ENCODE results near the gene SPAG17. TPM values are rescaled to one million over a fixed set of nuclear protein-coding genes. Genes with fewer than 3 reads are reported as not detected.

The SPAG17 gene
- total RNA-seq, 1 experiment from 2014 or later: not detected

- CTCF ChIA-PET: interaction anchor here (0.6 to 1.2 kb wide), 3 partner anchors 10 to 136 kb away, joined by 3 to 5 read pairs (median 3); no protein-coding TSS in a partner anchor
- Mint-ChIP-seq H3K36me3 (ENCODE audit: insufficient read depth, unreplicated experiment) (no peaks in the 10 kb centered on the region), H3K4me3 (ENCODE audit: unreplicated experiment) (no peak overlapping the region), H3K27ac (ENCODE audit: low read depth, unreplicated experiment) (no peak overlapping the region), H3K9me3 (ENCODE audit: unreplicated experiment) (no peaks in the 10 kb centered on the region), H3K4me1 (ENCODE audit: insufficient read depth, unreplicated experiment) (peaks cover 8% of the 10 kb centered on the region), H3K27me3 (ENCODE audit: insufficient read depth, unreplicated experiment) (no peaks in the 10 kb centered on the region)
- POLR2A ChIA-PET: no interaction called here
- TF ChIP-seq CTCF (IDR thresholded peaks at IDR 0.05; ENCODE audit: unreplicated experiment): no peak
- intact Hi-C loops (cut with micrococcal nuclease): no loop called here
- DNase-seq (ENCODE audit: unreplicated experiment): no peak
- BruUV-seq (replicated peaks): no TSS peak
Observed at GRCh38 chr1:118093017-118093416, 92.0 kb downstream of the SPAG17 start.

- CTCF ChIA-PET: no interaction called here
- TF ChIP-seq CTCF (IDR thresholded peaks at IDR 0.05; ENCODE audit: unreplicated experiment): no peak
- intact Hi-C loops (cut with micrococcal nuclease): no loop called here
- BruUV-seq (replicated peaks): no TSS peak
- Mint-ChIP-seq H3K9me3 (ENCODE audit: unreplicated experiment) (no peaks in the 10 kb centered on the region), H3K27ac (ENCODE audit: low read depth, unreplicated experiment) (no peak overlapping the region), H3K36me3 (ENCODE audit: insufficient read depth, unreplicated experiment) (no peaks in the 10 kb centered on the region), H3K27me3 (ENCODE audit: insufficient read depth, unreplicated experiment) (no peaks in the 10 kb centered on the region), H3K4me3 (ENCODE audit: unreplicated experiment) (no peak overlapping the region), H3K4me1 (ENCODE audit: insufficient read depth, unreplicated experiment) (no peaks in the 10 kb centered on the region)
- POLR2A ChIA-PET: no interaction called here
- no peak for DNase-seq (ENCODE audit: unreplicated experiment)
Observed at GRCh38 chr1:118090130-118090529, 94.9 kb downstream of the SPAG17 start.

GRCh38 chr1:118085365-118085764 is 99.7 kb downstream of the SPAG17 start:
- no peak overlapping the region for H3K27ac Mint-ChIP-seq (ENCODE audit: low read depth, unreplicated experiment)
- H3K9me3 Mint-ChIP-seq (ENCODE audit: unreplicated experiment): no peaks in the 10 kb centered on the region
- BruUV-seq (replicated peaks): no TSS peak
- no peaks in the 10 kb centered on the region for H3K4me1 Mint-ChIP-seq (ENCODE audit: insufficient read depth, unreplicated experiment)
- DNase-seq (ENCODE audit: unreplicated experiment): no peak
- no peaks in the 10 kb centered on the region for H3K36me3 Mint-ChIP-seq (ENCODE audit: insufficient read depth, unreplicated experiment)
- TF ChIP-seq CTCF (IDR thresholded peaks at IDR 0.05; ENCODE audit: unreplicated experiment): no peak
- POLR2A ChIA-PET: interaction anchor here (0.6 kb wide), 3 partner anchors 1280 to 1604 kb away, joined by 3 read pairs; no protein-coding TSS in a partner anchor
- H3K4me3 Mint-ChIP-seq (ENCODE audit: unreplicated experiment): no peak overlapping the region
- H3K27me3 Mint-ChIP-seq (ENCODE audit: insufficient read depth, unreplicated experiment): no peaks in the 10 kb centered on the region
- CTCF ChIA-PET: interaction anchor here (0.7 to 2.5 kb wide), 3 partner anchors 8 to 489 kb away, joined by 3 to 9 read pairs (median 4); no protein-coding TSS in a partner anchor
- intact Hi-C loops (cut with micrococcal nuclease): no loop called here

GRCh38 chr1:118084400-118084799 is 100.6 kb downstream of the SPAG17 start:
- POLR2A ChIA-PET: no interaction called here
- H3K4me3 Mint-ChIP-seq (ENCODE audit: unreplicated experiment): no peak overlapping the region
- CTCF ChIA-PET: no interaction called here
- no peak overlapping the region for H3K27ac Mint-ChIP-seq (ENCODE audit: low read depth, unreplicated experiment)
- H3K4me1 Mint-ChIP-seq (ENCODE audit: insufficient read depth, unreplicated experiment): no peaks in the 10 kb centered on the region
- intact Hi-C loops (cut with micrococcal nuclease): no loop called here
- no peaks in the 10 kb centered on the region for H3K36me3 Mint-ChIP-seq (ENCODE audit: insufficient read depth, unreplicated experiment)
- H3K27me3 Mint-ChIP-seq (ENCODE audit: insufficient read depth, unreplicated experiment): no peaks in the 10 kb centered on the region
- no peaks in the 10 kb centered on the region for H3K9me3 Mint-ChIP-seq (ENCODE audit: unreplicated experiment)
- DNase-seq (ENCODE audit: unreplicated experiment): no peak
- TF ChIP-seq CTCF (IDR thresholded peaks at IDR 0.05; ENCODE audit: unreplicated experiment): no peak
- BruUV-seq (replicated peaks): no TSS peak

Measured in MCF 10A (cell line).